GM23248 (cell line): ENCODE results near the gene HSPA1A.

Experiments used
- EZH2 ChIP-seq: fragments of 200-600 bp; sonication (generic); IDR thresholded peaks from 2 replicates; pipeline ENCODE4 v1.6.1; 2018; ENCODE audit warnings: antibody characterized with exemption, mild to moderate bottlenecking; ENCODE audit not compliant: insufficient read depth, poor library complexity, severe bottlenecking
- EZH2phosphoT487 ChIP-seq: fragments of 200-600 bp; sonication (generic); IDR thresholded peaks from 2 replicates; pipeline ENCODE4 v1.6.1; 2018; ENCODE audit warnings: antibody characterized with exemption, moderate library complexity, mild to moderate bottlenecking, low read depth; ENCODE audit not compliant: insufficient read depth

DNA sequence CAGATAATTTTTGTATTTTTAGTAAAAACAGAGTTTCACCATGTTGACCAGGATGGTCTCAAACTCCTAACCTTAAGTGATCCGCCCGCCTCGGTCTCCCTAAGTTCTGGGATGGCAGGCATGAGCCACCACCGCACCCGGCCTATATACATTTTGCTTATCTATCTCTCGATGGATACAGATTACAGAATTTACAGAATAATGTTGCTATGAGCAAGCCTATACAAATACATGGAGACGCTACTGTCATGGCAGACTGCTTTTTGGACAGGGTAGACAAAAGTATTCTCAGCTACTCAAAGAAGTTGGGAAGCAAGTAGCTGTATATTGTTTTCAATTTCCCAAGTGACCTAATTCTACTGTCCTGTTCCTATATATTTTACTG is 1.9 kb upstream of the HSPA1A start:
- TF ChIP-seq EZH2 = no peak
- no peak for TF ChIP-seq EZH2phosphoT487
